Measurements from ENCODE around the gene INAVA. TPM values are rescaled to one million over a fixed set of nuclear protein-coding genes. Genes with fewer than 3 reads are reported as not detected.

The INAVA gene
- total and polyA plus RNA-seq, 2 experiments from 2014 or later, result 25.3 to 43.9 TPM

DNA sequence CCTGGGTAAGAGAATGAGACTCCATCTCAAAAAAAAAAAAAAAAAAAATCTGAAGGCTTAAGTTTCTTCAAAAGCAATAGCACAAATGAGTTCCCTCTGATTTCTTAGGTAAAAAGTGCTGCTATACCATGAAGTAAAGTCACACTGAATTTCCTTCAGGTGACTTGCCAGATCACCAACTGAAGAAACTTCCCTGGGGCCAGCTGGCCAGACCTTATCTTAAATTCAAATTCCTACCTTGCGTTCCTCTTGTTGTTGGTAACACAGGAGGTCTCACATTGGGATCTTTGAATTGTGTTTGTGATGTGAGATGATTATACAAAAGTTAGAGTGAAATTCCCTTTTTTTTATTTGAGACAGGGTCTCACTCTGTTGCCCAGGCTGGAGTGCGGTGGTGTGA, 11.8 kb downstream of the INAVA start:
- Histone ChIP-seq H4K20me1 (replicated peaks; ENCODE audit: insufficient read depth) (peaks cover 5% of the 10 kb centered on the region; the same call in 1 of the 2 replicates), H3K36me3 (ENCODE audit: insufficient read depth) (peaks cover 17% of the 10 kb centered on the region; the same call in 1 of the 2 replicates), H3K4me3 (no peak overlapping the region), H3K9me2 (ENCODE audit: insufficient read depth) (no peaks in the 10 kb centered on the region), H3K27me3 (ENCODE audit: insufficient read depth) (no peaks in the 10 kb centered on the region), H3F3A (replicated peaks; ENCODE audit: low read depth) (no peaks in the 10 kb centered on the region), H3K4me1 (ENCODE audit: insufficient read depth) (no peaks in the 10 kb centered on the region), H3K4me2 (no peak overlapping the region), H3K79me2 (replicated peaks; ENCODE audit: insufficient read depth) (no peaks in the 10 kb centered on the region), H3K27ac (ENCODE audit: low read depth) (no peak overlapping the region), H2AFZ (no peak overlapping the region)
- H3K27ac Mint-ChIP-seq, result no peak overlapping the region
- DNase-seq (ENCODE audit: low spot score) (no peak), ATAC-seq (no peak)
- H3K9me3 Mint-ChIP-seq, result no peaks in the 10 kb centered on the region
- H3K4me1 Mint-ChIP-seq, result no peaks in the 10 kb centered on the region; the same call in 2 of the 3 replicates
- peaks cover 69% of the 10 kb centered on the region for H3K36me3 Mint-ChIP-seq (ENCODE audit: low read depth)
- H3K27me3 Mint-ChIP-seq (ENCODE audit: insufficient read depth, low read depth, poor library complexity), result peaks cover 5% of the 10 kb centered on the region
- no peak overlapping the region for H3K4me3 Mint-ChIP-seq
- no peak for TF ChIP-seq POLR2AphosphoS5 (IDR thresholded peaks at IDR 0.05; ENCODE audit: low read depth)
- no peak for TF ChIP-seq ZNF114 (CRISPR knock-in tag; IDR thresholded peaks at IDR 0.05)
- TF ChIP-seq ZNF331 (CRISPR knock-in tag; IDR thresholded peaks at IDR 0.05; ENCODE audit: low read depth), result no peak
- TF ChIP-seq, protein P1, sequence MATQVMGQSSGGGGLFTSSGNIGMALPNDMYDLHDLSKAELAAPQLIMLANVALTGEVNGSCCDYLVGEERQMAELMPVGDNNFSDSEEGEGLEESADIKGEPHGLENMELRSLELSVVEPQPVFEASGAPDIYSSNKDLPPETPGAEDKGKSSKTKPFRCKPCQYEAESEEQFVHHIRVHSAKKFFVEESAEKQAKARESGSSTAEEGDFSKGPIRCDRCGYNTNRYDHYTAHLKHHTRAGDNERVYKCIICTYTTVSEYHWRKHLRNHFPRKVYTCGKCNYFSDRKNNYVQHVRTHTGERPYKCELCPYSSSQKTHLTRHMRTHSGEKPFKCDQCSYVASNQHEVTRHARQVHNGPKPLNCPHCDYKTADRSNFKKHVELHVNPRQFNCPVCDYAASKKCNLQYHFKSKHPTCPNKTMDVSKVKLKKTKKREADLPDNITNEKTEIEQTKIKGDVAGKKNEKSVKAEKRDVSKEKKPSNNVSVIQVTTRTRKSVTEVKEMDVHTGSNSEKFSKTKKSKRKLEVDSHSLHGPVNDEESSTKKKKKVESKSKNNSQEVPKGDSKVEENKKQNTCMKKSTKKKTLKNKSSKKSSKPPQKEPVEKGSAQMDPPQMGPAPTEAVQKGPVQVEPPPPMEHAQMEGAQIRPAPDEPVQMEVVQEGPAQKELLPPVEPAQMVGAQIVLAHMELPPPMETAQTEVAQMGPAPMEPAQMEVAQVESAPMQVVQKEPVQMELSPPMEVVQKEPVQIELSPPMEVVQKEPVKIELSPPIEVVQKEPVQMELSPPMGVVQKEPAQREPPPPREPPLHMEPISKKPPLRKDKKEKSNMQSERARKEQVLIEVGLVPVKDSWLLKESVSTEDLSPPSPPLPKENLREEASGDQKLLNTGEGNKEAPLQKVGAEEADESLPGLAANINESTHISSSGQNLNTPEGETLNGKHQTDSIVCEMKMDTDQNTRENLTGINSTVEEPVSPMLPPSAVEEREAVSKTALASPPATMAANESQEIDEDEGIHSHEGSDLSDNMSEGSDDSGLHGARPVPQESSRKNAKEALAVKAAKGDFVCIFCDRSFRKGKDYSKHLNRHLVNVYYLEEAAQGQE (IDR thresholded peaks at IDR 0.05; ENCODE audit: unreplicated experiment), result no peak
- TF ChIP-seq, protein P2, sequence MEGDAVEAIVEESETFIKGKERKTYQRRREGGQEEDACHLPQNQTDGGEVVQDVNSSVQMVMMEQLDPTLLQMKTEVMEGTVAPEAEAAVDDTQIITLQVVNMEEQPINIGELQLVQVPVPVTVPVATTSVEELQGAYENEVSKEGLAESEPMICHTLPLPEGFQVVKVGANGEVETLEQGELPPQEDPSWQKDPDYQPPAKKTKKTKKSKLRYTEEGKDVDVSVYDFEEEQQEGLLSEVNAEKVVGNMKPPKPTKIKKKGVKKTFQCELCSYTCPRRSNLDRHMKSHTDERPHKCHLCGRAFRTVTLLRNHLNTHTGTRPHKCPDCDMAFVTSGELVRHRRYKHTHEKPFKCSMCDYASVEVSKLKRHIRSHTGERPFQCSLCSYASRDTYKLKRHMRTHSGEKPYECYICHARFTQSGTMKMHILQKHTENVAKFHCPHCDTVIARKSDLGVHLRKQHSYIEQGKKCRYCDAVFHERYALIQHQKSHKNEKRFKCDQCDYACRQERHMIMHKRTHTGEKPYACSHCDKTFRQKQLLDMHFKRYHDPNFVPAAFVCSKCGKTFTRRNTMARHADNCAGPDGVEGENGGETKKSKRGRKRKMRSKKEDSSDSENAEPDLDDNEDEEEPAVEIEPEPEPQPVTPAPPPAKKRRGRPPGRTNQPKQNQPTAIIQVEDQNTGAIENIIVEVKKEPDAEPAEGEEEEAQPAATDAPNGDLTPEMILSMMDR (conservative IDR thresholded peaks at IDR 0.05; ENCODE audit: low read depth in 2 of 2), result no peak
- no peak for TF ChIP-seq EZH2phosphoT487 (IDR thresholded peaks at IDR 0.05; ENCODE audit: unreplicated experiment)
- TF ChIP-seq, protein P3, sequence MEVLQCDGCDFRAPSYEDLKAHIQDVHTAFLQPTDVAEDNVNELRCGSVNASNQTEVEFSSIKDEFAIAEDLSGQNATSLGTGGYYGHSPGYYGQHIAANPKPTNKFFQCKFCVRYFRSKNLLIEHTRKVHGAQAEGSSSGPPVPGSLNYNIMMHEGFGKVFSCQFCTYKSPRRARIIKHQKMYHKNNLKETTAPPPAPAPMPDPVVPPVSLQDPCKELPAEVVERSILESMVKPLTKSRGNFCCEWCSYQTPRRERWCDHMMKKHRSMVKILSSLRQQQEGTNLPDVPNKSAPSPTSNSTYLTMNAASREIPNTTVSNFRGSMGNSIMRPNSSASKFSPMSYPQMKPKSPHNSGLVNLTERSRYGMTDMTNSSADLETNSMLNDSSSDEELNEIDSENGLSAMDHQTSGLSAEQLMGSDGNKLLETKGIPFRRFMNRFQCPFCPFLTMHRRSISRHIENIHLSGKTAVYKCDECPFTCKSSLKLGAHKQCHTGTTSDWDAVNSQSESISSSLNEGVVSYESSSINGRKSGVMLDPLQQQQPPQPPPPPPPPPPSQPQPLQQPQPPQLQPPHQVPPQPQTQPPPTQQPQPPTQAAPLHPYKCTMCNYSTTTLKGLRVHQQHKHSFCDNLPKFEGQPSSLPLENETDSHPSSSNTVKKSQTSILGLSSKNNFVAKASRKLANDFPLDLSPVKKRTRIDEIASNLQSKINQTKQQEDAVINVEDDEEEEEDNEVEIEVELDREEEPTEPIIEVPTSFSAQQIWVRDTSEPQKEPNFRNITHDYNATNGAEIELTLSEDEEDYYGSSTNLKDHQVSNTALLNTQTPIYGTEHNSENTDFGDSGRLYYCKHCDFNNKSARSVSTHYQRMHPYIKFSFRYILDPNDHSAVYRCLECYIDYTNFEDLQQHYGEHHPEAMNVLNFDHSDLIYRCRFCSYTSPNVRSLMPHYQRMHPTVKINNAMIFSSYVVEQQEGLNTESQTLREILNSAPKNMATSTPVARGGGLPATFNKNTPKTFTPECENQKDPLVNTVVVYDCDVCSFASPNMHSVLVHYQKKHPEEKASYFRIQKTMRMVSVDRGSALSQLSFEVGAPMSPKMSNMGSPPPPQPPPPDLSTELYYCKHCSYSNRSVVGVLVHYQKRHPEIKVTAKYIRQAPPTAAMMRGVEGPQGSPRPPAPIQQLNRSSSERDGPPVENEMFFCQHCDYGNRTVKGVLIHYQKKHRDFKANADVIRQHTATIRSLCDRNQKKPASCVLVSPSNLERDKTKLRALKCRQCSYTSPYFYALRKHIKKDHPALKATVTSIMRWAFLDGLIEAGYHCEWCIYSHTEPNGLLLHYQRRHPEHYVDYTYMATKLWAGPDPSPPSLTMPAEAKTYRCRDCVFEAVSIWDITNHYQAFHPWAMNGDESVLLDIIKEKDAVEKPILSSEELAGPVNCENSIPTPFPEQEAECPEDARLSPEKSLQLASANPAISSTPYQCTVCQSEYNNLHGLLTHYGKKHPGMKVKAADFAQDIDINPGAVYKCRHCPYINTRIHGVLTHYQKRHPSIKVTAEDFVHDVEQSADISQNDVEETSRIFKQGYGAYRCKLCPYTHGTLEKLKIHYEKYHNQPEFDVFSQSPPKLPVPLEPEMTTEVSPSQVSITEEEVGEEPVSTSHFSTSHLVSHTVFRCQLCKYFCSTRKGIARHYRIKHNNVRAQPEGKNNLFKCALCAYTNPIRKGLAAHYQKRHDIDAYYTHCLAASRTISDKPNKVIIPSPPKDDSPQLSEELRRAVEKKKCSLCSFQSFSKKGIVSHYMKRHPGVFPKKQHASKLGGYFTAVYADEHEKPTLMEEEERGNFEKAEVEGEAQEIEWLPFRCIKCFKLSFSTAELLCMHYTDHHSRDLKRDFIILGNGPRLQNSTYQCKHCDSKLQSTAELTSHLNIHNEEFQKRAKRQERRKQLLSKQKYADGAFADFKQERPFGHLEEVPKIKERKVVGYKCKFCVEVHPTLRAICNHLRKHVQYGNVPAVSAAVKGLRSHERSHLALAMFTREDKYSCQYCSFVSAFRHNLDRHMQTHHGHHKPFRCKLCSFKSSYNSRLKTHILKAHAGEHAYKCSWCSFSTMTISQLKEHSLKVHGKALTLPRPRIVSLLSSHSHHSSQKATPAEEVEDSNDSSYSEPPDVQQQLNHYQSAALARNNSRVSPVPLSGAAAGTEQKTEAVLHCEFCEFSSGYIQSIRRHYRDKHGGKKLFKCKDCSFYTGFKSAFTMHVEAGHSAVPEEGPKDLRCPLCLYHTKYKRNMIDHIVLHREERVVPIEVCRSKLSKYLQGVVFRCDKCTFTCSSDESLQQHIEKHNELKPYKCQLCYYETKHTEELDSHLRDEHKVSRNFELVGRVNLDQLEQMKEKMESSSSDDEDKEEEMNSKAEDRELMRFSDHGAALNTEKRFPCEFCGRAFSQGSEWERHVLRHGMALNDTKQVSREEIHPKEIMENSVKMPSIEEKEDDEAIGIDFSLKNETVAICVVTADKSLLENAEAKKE (CRISPR knock-in tag; IDR thresholded peaks at IDR 0.05), result no peak
- no peak for TF ChIP-seq EZH2 (IDR thresholded peaks at IDR 0.05; ENCODE audit: low read depth, unreplicated experiment)
- TF ChIP-seq NANOG (IDR thresholded peaks at IDR 0.05; ENCODE audit: borderline replicate concordance), result no peak
- TF ChIP-seq, protein P4, sequence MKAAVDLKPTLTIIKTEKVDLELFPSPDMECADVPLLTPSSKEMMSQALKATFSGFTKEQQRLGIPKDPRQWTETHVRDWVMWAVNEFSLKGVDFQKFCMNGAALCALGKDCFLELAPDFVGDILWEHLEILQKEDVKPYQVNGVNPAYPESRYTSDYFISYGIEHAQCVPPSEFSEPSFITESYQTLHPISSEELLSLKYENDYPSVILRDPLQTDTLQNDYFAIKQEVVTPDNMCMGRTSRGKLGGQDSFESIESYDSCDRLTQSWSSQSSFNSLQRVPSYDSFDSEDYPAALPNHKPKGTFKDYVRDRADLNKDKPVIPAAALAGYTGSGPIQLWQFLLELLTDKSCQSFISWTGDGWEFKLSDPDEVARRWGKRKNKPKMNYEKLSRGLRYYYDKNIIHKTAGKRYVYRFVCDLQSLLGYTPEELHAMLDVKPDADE (IDR thresholded peaks at IDR 0.05), result no peak
- no peak for TF ChIP-seq STAT1 (IDR thresholded peaks at IDR 0.05; ENCODE audit: unreplicated experiment)
- TF ChIP-seq CREB1 (CRISPR knock-in tag; IDR thresholded peaks at IDR 0.05; ENCODE audit: low read depth), result no peak
- TF ChIP-seq JUNB (IDR thresholded peaks at IDR 0.05; ENCODE audit: unreplicated experiment), result no peak
